Measurements from ENCODE around the gene ENDOD1.

DNA sequence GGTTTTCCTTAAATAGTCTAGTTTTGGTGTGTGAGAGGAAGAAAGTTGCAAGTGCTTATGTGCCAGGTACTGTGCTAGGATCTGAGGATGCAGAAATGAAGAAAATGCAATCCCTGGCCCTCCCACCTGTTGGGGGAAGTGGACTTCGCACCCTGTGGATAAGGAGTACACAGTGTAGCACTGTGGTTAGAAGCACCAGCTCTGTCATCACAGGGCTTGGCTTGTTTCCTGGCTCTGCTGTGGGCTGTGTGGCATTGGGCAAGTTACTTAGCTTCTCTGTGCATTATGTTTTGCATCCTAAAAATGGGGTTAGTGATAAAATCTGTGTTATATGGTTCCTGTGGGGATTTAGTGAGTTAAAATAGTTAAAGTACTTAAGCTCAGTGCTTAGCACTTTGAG, 68.2 kb downstream of the ENDOD1 start:
- TF ChIP-seq POLR2A (IDR thresholded peaks at IDR 0.05; ENCODE audit: low read depth, low read length): no peak
- no peak for TF ChIP-seq PAX5 (IDR thresholded peaks at IDR 0.05; ENCODE audit: insufficient read depth, low read length, severe bottlenecking)

All from GM12891 (cell line).